Keratinocyte (primary cell): ENCODE results near the gene MEGF8. TPM values are rescaled to one million over a fixed set of nuclear protein-coding genes. Genes with fewer than 3 reads are reported as not detected.

Source experiments
- DNase-seq: peaks from one replicate; pipeline ENCODE4 v3.0.0-alpha.2; 2011; ENCODE audit warnings: low read depth, missing footprints, low spot score
- FAIRE-seq: peaks from 2 replicates; lab custom pipeline; 2011; peaks lifted over from hg19 to GRCh38; lab: Jason Lieb, UNC
- H2AFZ ChIP-seq: 2 replicates; pipeline ENCODE4 v1.6.0; 2012; ENCODE audit warnings: low read length, control low read depth, inconsistent platforms; ENCODE audit not compliant: control insufficient read depth
- H3K27ac ChIP-seq: 2 replicates; pipeline ENCODE4 v1.5.1; 2011; ENCODE audit warnings: low read length; ENCODE audit not compliant: control insufficient read depth, insufficient read depth
- H3K27me3 ChIP-seq: 3 replicates; pipeline ENCODE4 v1.6.0; 2011; ENCODE audit warnings: low read length; ENCODE audit not compliant: control insufficient read depth, insufficient read depth; ENCODE audit errors: extremely low read depth
- H3K36me3 ChIP-seq, 2 experiments: 2 replicates in 1 of 2; 3 replicates in 1 of 2; pipeline ENCODE4 v1.5.1; 2011; ENCODE audit warnings: low read length in 2 of 2, mild to moderate bottlenecking in 1 of 2; ENCODE audit not compliant: control insufficient read depth in 2 of 2, insufficient read depth in 2 of 2; ENCODE audit errors: extremely low read depth in 1 of 2
- H3K4me1 ChIP-seq: 3 replicates; pipeline ENCODE4 v1.5.1; 2011; ENCODE audit warnings: low read length; ENCODE audit not compliant: control insufficient read depth, insufficient read depth; ENCODE audit errors: extremely low read depth
- H3K4me2 ChIP-seq: 3 replicates; pipeline ENCODE4 v1.6.0; 2011; ENCODE audit warnings: low read depth, low read length; ENCODE audit not compliant: control insufficient read depth, insufficient read depth; ENCODE audit errors: extremely low read depth
- H3K4me3 ChIP-seq, 3 experiments: fragments of 200-600 bp in 1 of 3; sonication (generic) in 1 of 3; 2 replicates in 2 of 3; 3 replicates in 1 of 3; pipeline ENCODE4 v1.5.1; 2011 to 2016; ENCODE audit warnings: low read length in 3 of 3, mild to moderate bottlenecking in 3 of 3, control low read depth in 2 of 3, inconsistent platforms in 1 of 3, low read depth in 1 of 3, mixed read lengths in 1 of 3, mixed run types in 1 of 3, moderate library complexity in 1 of 3; ENCODE audit not compliant: control insufficient read depth in 2 of 3, insufficient read depth in 2 of 3; ENCODE audit errors: extremely low read depth in 1 of 3
- H3K79me2 ChIP-seq: 2 replicates; pipeline ENCODE4 v1.6.0; 2012; ENCODE audit warnings: low read length; ENCODE audit not compliant: control insufficient read depth, insufficient read depth
- H3K9ac ChIP-seq: 3 replicates; pipeline ENCODE4 v1.6.0; 2011; ENCODE audit warnings: low read length; ENCODE audit not compliant: control insufficient read depth, insufficient read depth; ENCODE audit errors: extremely low read depth
- H3K9me1 ChIP-seq: 3 replicates; pipeline ENCODE4 v1.6.0; 2011; ENCODE audit warnings: low read length; ENCODE audit not compliant: control insufficient read depth, insufficient read depth; ENCODE audit errors: extremely low read depth
- H3K9me3 ChIP-seq: 2 replicates; pipeline ENCODE4 v1.5.1; 2012; ENCODE audit warnings: low read depth, low read length; ENCODE audit not compliant: control insufficient read depth
- H4K20me1 ChIP-seq: 3 replicates; pipeline ENCODE4 v1.6.0; 2011; ENCODE audit warnings: low read length; ENCODE audit not compliant: control insufficient read depth, insufficient read depth; ENCODE audit errors: extremely low read depth
- CTCF ChIP-seq, 3 experiments: IDR thresholded peaks in 1 of 3; conservative IDR thresholded peaks in 1 of 3; optimal IDR thresholded peaks in 1 of 3; 2 replicates in 2 of 3; 3 replicates in 1 of 3; pipeline versions ENCODE3 to v1.5.1; 2011; ENCODE audit warnings: low read length in 3 of 3, mild to moderate bottlenecking in 3 of 3, moderate library complexity in 2 of 3, control low read depth in 1 of 3, inconsistent platforms in 1 of 3; ENCODE audit not compliant: insufficient read depth in 2 of 3; ENCODE audit errors: extremely low read depth in 1 of 3
- EZH2 ChIP-seq: IDR thresholded peaks from one replicate; pipeline ENCODE4 v1.6.1; 2012; ENCODE audit warnings: inconsistent platforms, mild to moderate bottlenecking, low read length, moderate library complexity
- dilution Hi-C: fragments of 300-500 bp; cut with MboI; formaldehyde crosslinking; loops from one replicate; pipeline ENCODE4 v1.7.0; 2020; ENCODE audit warnings: low sequenced_read_pairs; ENCODE audit not compliant: extremely low pct_ligation_motif_present
- polyA plus RNA-seq, 5 experiments: library from polyadenylated mRNA; depleted of rRNA in 3 of 5; stranded (reverse) in 3 of 5; stranded (forward) in 1 of 5; unstranded in 1 of 5; fragments of >200 nt; gene quantifications; 1 replicate in 1 of 5; 2 replicates in 3 of 5; 3 replicates in 1 of 5; pipeline versions ENCODE4 v1.2.1 to v1.2.3, GENCODE V29; 2011 to 2012; ENCODE audit warnings: missing spikeins in 2 of 5, low read depth in 1 of 5, low replicate concordance in 1 of 5

MEGF8 gene
- polyA plus RNA-seq, 1 donor (not counting 4 experiments of a cell fraction or from before 2014, with no cell fraction given), result 4.1 TPM

GRCh38 chr19:42345191-42345812, 19.9 kb downstream of the MEGF8 start:
- Histone ChIP-seq H4K20me1 (no peaks in the 10 kb centered on the region), H3K79me2 (no peaks in the 10 kb centered on the region), H3K27ac (no peak overlapping the region), H3K9me3 (no peaks in the 10 kb centered on the region), H2AFZ (no peak overlapping the region), H3K4me3 (no peak overlapping the region), H3K9me1 (no peaks in the 10 kb centered on the region), H3K4me1 (no peaks in the 10 kb centered on the region), H3K27me3 (no peaks in the 10 kb centered on the region), H3K36me3 (peaks cover 0 to 5% of the 10 kb centered on the region in 2 experiments), H3K4me2 (no peak overlapping the region), H3K9ac (no peak overlapping the region)
- TF ChIP-seq CTCF (optimal IDR thresholded peaks at IDR 0.05 in 1 of 3, IDR thresholded peaks at IDR 0.05 in 1 of 3, conservative IDR thresholded peaks at IDR 0.05 in 1 of 3; ENCODE audit: extremely low read depth in 1 of 3, insufficient read depth in 2 of 3, low read length in 3 of 3) (no peak), EZH2 (no peak)
- FAIRE-seq (no peak), DNase-seq (no peak)
- dilution Hi-C loops, result no loop called here

- H4K20me1 ChIP-seq, result no peaks in the 10 kb centered on the region
- dilution Hi-C loops, result no loop called here
- DNase-seq (no peak), FAIRE-seq (no peak)
- H2AFZ ChIP-seq, result no peak overlapping the region
- TF ChIP-seq CTCF (optimal IDR thresholded peaks at IDR 0.05 in 1 of 3, IDR thresholded peaks at IDR 0.05 in 1 of 3, conservative IDR thresholded peaks at IDR 0.05 in 1 of 3; ENCODE audit: extremely low read depth in 1 of 3, insufficient read depth in 2 of 3, low read length in 3 of 3), result no peak
- no peak for TF ChIP-seq EZH2
- H3K4me1 ChIP-seq, result no peaks in the 10 kb centered on the region
- no peaks in the 10 kb centered on the region for H3K9me3 ChIP-seq
- no peak overlapping the region for H3K4me3 ChIP-seq
- no peak overlapping the region for H3K27ac ChIP-seq
- no peak overlapping the region for H3K9ac ChIP-seq
- H3K9me1 ChIP-seq, result no peaks in the 10 kb centered on the region
- H3K27me3 ChIP-seq, result no peaks in the 10 kb centered on the region
- H3K36me3 ChIP-seq, result peaks cover 0 to 3% of the 10 kb centered on the region in 2 experiments
- H3K79me2 ChIP-seq, result no peaks in the 10 kb centered on the region
- no peak overlapping the region for H3K4me2 ChIP-seq
Measured at GRCh38 chr19:42348211-42348610, 22.8 kb downstream of the MEGF8 start.
